Right ventricle myocardium superior (tissue), 1 donor: ENCODE data around the gene THEM5. TPM values are rescaled to one million over a fixed set of nuclear protein-coding genes. Genes with fewer than 3 reads are reported as not detected.
"Not testable (repeated sequence)": the region's sequence is repeated elsewhere in the genome, so short reads cannot be mapped to it uniquely, and the experiment has no call there.

Experiments
- ATAC-seq: fragments of 200-7000 bp; cut with Tn5 transposase; one replicate; pipeline ENCODE4 v1.9.1; 2020; ENCODE audit warnings: mild to moderate bottlenecking; ENCODE audit not compliant: poor library complexity
- DNase-seq: peaks from one replicate; pipeline ENCODE4 v3.0.0-alpha.2; 2020
- intact Hi-C: fragments of 100-400 bp; cut with DNase I; formaldehyde crosslinking; loops from one replicate; pipeline ENCODE4 v1.11.2; 2022
- total RNA-seq: library from RNA; stranded (reverse); fragmentation: NEBNext Ultra II Directional; extraction: Animal tissue kit (Norgen Biotek cat#: 25700); gene quantifications from one replicate; pipeline ENCODE4 v1.2.1, GENCODE V29; 2021
- donor health status: DM: no; HTN: yes; CAD: no; lungs with severe emphysema.

Gene THEM5
- total RNA-seq, 1 donor from 2014 or later, result not detected

DNA sequence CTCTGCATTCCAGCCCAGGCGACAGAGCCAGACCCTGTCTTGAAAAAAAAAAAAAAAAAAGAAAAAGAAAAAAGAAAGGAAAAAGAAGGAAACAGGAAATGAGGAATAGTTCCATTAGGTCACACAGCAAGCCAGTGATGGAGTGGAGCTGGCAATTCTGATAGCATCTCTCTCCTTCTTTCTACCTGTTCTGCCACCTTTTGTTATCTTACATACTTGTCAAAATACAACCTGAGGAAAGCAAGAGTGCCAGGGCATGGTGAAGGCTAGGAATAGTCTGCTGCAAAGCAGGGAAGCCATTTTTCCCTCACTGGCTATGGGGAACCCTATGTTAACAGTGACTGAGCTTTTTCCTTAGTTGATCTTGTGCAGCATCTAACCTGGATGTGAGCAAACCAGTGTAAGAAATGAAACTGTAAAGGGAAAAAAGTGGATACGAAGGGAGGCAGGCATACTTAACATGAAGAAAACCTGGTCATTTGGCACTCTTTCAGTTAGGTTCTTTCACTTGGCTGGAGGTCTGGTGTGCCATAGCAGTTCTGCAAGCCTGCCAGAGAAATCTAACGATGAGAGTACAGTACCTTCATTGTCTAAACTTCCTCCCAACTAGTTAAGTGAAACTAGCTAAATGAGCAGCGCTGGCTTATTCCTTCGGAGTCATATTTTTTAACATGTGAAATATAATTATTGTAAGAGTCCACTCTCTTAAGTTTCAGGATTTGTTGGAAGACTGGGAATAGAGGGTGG, 17.9 kb upstream of the THEM5 start:
- ATAC-seq (no peak), DNase-seq (no peak)
- intact Hi-C loops, result no loop called here

DNA sequence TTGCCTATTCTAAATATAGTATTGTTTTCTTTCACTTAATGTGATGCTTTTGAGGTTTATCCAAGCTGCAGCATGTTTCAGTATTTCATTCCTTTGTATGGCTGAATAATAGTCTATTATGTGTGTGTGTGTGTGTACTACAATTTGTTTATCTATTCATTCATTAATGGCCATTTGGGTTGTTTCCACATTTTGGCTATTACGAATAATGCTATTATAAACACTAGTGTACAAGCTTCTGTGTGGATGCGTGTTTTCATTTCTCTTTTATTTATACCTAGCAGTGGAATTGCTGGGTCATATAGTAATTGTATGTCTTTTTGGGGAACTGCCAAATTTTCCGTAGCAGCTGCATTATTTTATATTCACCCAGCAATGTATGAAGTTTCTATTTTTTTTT, 15.0 kb upstream of the THEM5 start:
- DNase-seq (no peak), ATAC-seq (no peak)
- intact Hi-C loops, result no loop called here

GRCh38 chr1:151867765-151868411, 14.4 kb upstream of the THEM5 start:
- intact Hi-C loops, result no loop called here
- ATAC-seq (no peak), DNase-seq (no peak)

DNA sequence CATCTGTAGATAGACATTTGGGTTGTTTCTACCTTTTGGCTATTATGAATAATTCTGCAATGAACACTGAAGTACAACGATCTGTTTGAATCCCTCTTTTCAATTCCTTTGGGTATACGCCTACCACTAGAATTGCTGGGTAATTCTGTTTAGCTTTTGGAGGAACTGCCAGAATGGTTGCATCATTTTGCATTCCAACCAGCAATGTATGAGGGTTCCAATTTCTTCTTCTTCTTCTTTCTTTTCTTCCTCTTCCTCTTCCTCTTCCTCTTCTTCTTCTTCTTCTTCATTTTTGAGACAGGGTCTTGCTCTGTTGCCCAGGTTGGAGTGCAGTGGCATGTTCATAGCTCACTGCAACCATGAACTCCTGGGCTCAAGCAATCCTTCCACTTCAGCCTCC, 13.8 kb upstream of the THEM5 start:
- intact Hi-C loops, result no loop called here

DNA sequence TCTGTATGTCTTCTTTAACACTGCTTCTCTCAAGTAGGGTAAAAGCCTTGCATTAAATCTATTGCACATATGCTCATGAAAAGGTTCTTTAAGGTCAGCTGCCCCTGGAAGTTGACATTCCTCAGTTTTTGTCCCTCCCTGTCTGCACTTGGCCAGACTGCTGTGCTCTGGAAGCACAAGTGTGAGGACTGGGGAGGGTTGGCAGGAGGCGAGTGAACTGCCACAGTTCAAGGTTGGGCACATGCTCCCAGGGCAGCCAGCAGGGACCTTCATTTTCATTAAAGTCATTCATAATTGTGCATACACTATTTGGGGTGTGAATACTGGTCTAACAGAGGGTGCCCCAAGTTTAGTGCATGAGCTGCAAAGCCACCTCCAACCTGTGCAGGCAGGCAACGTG, 10.9 kb upstream of the THEM5 start:
- peak; percentile 81 for ATAC-seq
- intact Hi-C loops, result no loop called here

More for the DNA sequence above, 13.8 kb upstream of the THEM5 start:
- ATAC-seq, result no peak
- DNase-seq, result no peak

DNA sequence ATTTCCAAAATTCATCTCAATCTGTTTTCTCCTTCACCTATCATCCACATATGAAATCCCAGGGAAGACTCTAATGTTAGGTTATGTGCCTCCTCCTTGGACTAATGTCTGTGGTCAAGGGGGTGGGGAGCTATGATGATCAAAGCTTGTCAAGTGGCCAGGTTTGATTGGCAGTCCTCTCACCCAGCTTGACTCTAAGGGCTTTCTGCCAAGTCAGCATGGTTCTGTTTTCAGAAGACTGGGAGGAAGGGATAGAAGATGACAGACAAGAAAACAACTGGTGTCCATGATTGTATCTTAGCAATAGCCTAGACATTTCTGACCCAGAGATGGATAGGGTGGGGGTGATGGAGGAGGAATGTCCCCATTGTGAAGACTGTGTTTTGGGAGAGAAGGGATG, 9.1 kb upstream of the THEM5 start:
- DNase-seq, result no peak
- intact Hi-C loops, result no loop called here

More for the DNA sequence above, 10.9 kb upstream of the THEM5 start:
- no peak for DNase-seq

DNA sequence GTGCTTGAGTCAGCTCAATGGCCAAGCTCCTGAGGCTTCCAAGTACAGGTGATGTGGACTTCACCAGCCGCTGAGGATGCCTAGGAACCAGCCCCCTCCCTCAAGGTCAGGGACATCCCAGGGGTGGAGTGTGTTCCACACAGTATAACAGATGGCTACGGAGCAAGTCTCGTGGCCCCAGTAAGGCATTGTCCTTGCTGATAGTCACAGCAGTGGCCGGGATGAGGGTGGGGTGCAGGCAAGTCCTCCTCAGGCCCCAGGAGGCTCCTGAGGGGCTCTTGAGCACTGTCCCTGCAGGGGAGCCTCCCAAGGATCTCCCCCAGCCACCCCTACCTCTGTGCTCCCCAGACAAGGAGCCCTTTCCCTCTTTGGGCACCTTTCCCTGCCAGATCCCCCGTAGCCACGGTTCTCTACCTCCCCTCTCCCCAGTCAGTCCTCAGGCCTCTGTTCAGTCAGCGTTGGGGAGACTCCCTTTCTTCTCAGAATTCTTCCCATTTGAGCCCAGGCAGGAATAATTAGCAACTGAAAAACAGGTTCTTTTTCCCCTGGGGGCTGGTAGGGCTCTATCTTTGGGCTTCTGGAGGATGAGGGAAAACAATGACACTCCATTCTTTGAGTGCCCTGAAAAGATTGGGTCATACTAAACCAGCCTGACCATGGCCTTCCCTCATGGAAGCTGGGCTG, 7.1 kb upstream of the THEM5 start:
- no peak for DNase-seq

More for the DNA sequence above, 9.1 kb upstream of the THEM5 start:
- ATAC-seq, result no peak

GRCh38 chr1:151859891-151860293, 6.4 kb upstream of the THEM5 start:
- ATAC-seq, result no peak
- intact Hi-C loops, result no loop called here
- no peak for DNase-seq

More for the DNA sequence above, 7.1 kb upstream of the THEM5 start:
- ATAC-seq, result no peak
- intact Hi-C loops, result no loop called here

DNA sequence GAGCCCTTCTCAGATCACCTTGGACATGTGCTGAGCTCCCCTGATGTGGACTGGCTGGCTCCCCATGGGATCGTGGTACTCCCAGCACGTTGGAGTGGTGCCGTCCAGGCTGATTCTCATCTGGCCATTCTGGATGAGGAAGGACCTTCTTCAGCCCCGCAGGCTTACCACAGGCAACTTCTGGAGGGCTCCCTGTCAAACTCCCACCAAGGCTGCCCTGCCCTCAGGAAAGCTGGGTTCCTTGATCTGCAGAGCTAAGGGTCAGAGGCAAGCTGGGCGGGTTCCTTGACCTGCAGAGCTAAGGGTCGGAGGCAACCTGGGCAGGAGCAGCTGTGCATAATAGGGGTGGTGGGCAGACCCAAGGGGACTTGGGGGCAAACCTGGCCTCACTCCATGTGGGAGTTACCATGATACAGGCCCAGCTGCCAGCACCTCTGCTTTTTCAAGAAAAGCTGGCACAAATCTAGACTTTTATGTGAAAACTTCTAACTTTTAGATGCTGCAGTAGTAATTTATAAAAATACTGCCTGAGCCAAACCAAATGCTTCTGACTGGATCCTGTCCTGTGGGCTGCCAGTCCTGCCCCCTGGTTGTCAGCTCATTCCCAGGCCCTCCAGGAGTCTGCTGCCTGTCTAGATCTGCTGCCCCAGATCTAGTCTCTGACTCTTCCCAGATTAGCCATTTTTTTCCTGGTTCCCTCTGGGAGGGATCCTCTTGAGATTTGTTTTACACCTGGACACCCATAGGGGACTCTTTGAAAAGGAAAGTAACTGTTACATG, 5.6 kb upstream of the THEM5 start:
- ATAC-seq (no peak), DNase-seq (no peak)
- intact Hi-C loops, result no loop called here

DNA sequence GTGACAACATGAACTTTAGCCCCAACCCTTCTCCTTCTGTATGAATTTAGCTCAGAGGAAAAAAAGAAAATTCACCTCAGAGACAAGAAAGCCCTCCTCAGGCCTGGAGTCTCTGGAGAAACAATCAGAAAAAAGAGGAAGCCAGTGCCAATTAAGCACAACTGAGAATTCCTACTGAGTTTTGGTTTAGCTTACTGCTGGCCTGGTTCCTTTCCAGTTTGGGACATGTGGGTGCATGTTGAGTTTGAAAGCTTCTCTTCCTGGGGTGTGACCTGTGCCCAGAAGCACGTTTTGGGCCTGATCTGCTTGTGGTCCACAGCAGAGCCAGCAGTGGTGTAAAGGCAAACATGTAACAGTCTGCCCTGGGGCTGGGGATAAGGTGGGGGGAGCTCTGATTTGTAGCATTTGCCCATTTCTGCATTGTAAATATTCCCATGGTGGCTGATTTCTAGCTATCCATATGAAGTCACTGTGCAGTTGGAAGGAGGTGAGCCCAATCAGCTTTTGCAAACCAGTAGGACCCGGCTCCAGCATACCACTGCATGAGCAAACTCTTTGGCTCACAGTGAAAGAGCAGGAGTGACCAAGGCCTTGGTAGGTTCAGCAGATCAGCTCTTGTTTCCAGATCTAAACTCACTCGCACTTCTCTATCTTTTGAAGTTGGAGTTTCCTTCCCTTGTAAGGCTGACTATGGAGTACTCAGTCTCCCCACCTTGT, 4.7 kb upstream of the THEM5 start:
- intact Hi-C loops, result no loop called here
- ATAC-seq, result no peak
- no peak for DNase-seq

DNA sequence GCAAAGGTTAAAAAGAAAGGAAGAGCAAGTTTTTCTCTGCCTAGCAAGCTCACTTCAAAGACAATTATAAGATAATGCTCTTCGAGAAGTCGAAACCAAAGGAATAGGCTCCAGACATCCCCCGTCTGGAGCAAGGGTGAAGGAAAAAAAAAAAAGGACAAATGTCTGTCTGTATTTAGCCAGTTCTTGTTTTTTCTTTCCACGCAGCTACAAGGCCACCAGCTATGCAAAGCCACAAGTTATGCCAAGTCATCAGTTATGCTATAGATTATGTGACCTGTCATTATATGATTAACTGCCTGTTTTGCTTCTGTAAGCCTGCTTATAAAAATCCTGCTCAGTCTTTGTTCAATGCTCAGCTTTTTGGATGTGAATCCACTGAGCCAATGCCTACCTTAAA, 2.4 kb upstream of the THEM5 start:
- intact Hi-C loops, result no loop called here
- ATAC-seq, result no peak

GRCh38 chr1:151855516-151855915, 2.0 kb upstream of the THEM5 start:
- DNase-seq (peak; percentile 61), ATAC-seq (peak; percentile 55)
- intact Hi-C loops, result not testable (repeated sequence)

More for the DNA sequence above, 2.4 kb upstream of the THEM5 start:
- DNase-seq, result no peak

GRCh38 chr1:151854658-151855057, 1.1 kb upstream of the THEM5 start:
- intact Hi-C loops, result no loop called here
- DNase-seq, result no peak
- no peak for ATAC-seq

GRCh38 chr1:151852733-151853132, 779 bp downstream of the THEM5 start:
- DNase-seq (no peak), ATAC-seq (no peak)
- intact Hi-C loops, result no loop called here

GRCh38 chr1:151851886-151852285, 1.6 kb downstream of the THEM5 start:
- ATAC-seq (no peak), DNase-seq (no peak)
- intact Hi-C loops, result no loop called here

DNA sequence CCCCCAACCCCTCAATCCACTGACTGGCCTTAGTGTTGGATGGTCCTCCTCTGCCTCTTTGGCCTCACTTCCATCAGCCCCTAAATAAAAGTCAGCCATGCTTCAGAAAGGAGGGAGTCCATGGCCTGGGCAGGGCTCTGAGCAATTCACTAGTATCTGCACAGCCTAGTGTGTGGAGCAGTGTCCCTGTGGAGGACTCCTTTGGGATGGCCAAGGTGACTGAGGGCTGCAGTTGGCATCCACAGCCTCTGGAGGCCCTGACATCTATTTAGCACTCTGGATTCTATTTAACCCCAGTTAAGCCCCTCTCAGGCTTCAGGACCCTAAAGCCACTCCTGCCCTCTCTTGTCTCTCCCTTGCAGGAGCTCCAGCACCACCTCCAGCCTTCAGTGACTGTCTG, 3.6 kb downstream of the THEM5 start:
- no peak for ATAC-seq
- no peak for DNase-seq

GRCh38 chr1:151849126-151849525, 4.4 kb downstream of the THEM5 start:
- ATAC-seq, result no peak
- DNase-seq, result no peak
- intact Hi-C loops, result no loop called here

More for the DNA sequence above, 3.6 kb downstream of the THEM5 start:
- intact Hi-C loops, result no loop called here

- peak; percentile 35 for ATAC-seq
- DNase-seq, result no peak
- intact Hi-C loops, result no loop called here
Measured at GRCh38 chr1:151847867-151848596, 5.5 kb downstream of the THEM5 start.
